Measurements from ENCODE around the gene CD109.

- TF ChIP-seq POLR2A (IDR thresholded peaks at IDR 0.05), result no peak
- TF ChIP-seq, protein P1, sequence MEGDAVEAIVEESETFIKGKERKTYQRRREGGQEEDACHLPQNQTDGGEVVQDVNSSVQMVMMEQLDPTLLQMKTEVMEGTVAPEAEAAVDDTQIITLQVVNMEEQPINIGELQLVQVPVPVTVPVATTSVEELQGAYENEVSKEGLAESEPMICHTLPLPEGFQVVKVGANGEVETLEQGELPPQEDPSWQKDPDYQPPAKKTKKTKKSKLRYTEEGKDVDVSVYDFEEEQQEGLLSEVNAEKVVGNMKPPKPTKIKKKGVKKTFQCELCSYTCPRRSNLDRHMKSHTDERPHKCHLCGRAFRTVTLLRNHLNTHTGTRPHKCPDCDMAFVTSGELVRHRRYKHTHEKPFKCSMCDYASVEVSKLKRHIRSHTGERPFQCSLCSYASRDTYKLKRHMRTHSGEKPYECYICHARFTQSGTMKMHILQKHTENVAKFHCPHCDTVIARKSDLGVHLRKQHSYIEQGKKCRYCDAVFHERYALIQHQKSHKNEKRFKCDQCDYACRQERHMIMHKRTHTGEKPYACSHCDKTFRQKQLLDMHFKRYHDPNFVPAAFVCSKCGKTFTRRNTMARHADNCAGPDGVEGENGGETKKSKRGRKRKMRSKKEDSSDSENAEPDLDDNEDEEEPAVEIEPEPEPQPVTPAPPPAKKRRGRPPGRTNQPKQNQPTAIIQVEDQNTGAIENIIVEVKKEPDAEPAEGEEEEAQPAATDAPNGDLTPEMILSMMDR (IDR thresholded peaks at IDR 0.05), result no peak
These were observed 83.9 kb downstream of the CD109 start for GRCh38 chr6:73779943-73780342.

All from gastroesophageal sphincter (tissue), 3 donors.